Endothelial cell of umbilical vein (primary cell): ENCODE results near the gene HTR6.

ENCODE experiments used
- EZH2 ChIP-seq: IDR thresholded peaks from 2 replicates; pipeline ENCODE4 v1.6.1; 2012; ENCODE audit warnings: borderline replicate concordance, low read depth, mild to moderate bottlenecking, moderate library complexity, low read length, inconsistent platforms; ENCODE audit not compliant: severe bottlenecking
- GATA2 ChIP-seq: IDR thresholded peaks from 2 replicates; pipeline ENCODE4 v1.7.0; 2011; ENCODE audit warnings: low read depth, mild to moderate bottlenecking, moderate library complexity, mixed read lengths, low read length; ENCODE audit not compliant: insufficient read length, insufficient read depth
- MYC ChIP-seq: IDR thresholded peaks from one replicate; pipeline ENCODE4 v1.6.1; 2011; ENCODE audit warnings: mild to moderate bottlenecking, low read depth, low read length
- POLR2A ChIP-seq: IDR thresholded peaks from 2 replicates; pipeline ENCODE4 v1.6.1; 2012; ENCODE audit warnings: low read depth, mild to moderate bottlenecking, control low read depth, low read length
- POLR2AphosphoS5 ChIP-seq: IDR thresholded peaks from 2 replicates; pipeline ENCODE4 v1.6.1; 2012; ENCODE audit warnings: low read depth, mild to moderate bottlenecking, control low read depth, low read length, moderate library complexity; ENCODE audit not compliant: insufficient read depth
- TF ChIP-seq, protein P1 (sequence below), 2 donors: IDR thresholded peaks; 1 replicate in 1 of 2; 2 replicates in 1 of 2; pipeline ENCODE4 v1.5.1; 2011; ENCODE audit warnings: low read length in 2 of 2, mild to moderate bottlenecking in 2 of 2, moderate library complexity in 2 of 2, control low read depth in 1 of 2, inconsistent platforms in 1 of 2, low read depth in 1 of 2; ENCODE audit not compliant: insufficient read depth in 1 of 2; ENCODE audit errors: extremely low read depth in 1 of 2
- TF ChIP-seq, protein P2 (sequence below): IDR thresholded peaks from 2 replicates; pipeline ENCODE4 v1.6.1; 2011; ENCODE audit not compliant: insufficient read depth, insufficient read length

DNA sequence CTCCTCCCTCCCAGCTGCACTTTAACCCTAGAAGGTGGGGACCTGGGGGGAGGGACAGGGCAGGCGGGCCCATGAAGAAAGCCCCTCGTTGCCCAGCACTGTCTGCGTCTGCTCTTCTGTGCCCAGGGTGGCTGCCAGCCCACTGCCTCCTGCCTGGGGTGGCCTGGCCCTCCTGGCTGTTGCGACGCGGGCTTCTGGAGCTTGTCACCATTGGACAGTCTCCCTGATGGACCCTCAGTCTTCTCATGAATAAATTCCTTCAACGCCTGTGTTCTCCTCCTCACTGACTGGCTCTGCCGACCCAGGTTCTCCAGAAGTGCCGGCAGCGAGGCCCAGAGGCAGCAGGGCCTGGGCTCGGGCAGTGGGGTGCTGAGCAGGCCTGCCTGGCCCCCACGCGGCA lies 6.5 kb upstream of the HTR6 start:
- no peak for TF ChIP-seq POLR2AphosphoS5
- TF ChIP-seq POLR2A: no peak
- TF ChIP-seq, protein P1, sequence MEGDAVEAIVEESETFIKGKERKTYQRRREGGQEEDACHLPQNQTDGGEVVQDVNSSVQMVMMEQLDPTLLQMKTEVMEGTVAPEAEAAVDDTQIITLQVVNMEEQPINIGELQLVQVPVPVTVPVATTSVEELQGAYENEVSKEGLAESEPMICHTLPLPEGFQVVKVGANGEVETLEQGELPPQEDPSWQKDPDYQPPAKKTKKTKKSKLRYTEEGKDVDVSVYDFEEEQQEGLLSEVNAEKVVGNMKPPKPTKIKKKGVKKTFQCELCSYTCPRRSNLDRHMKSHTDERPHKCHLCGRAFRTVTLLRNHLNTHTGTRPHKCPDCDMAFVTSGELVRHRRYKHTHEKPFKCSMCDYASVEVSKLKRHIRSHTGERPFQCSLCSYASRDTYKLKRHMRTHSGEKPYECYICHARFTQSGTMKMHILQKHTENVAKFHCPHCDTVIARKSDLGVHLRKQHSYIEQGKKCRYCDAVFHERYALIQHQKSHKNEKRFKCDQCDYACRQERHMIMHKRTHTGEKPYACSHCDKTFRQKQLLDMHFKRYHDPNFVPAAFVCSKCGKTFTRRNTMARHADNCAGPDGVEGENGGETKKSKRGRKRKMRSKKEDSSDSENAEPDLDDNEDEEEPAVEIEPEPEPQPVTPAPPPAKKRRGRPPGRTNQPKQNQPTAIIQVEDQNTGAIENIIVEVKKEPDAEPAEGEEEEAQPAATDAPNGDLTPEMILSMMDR (IDR thresholded peaks at IDR 0.05; ENCODE audit: extremely low read depth in 1 of 2, insufficient read depth in 1 of 2, low read depth in 1 of 2, low read length in 2 of 2): no peak
- TF ChIP-seq, protein P2, sequence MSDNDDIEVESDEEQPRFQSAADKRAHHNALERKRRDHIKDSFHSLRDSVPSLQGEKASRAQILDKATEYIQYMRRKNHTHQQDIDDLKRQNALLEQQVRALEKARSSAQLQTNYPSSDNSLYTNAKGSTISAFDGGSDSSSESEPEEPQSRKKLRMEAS: no peak
- no peak for TF ChIP-seq EZH2
- no peak for TF ChIP-seq GATA2
- no peak for TF ChIP-seq MYC
